Activated CD4-positive, alpha-beta T cell treated with anti-CD3 and anti-CD28 coated beads, Interleukin-2, Interleukin-4, amounts not matched to agents 100 ng/mL and 50 ng/mL, durations not matched to agents 16 hours and 8 hours (primary cell): ENCODE results near the gene ACTMAP.
"Not testable (repeated sequence)": the region's sequence is repeated elsewhere in the genome, so short reads cannot be mapped to it uniquely, and the experiment has no call there.

Experiments used
- DNase-seq: peaks from one replicate; pipeline ENCODE4 v3.0.0-alpha.2; 2020; ENCODE audit warnings: low spot score

The ACTMAP gene

GRCh38 chr19:40776364-40776763 lies 26.1 kb upstream of the ACTMAP start:
- DNase-seq = no peak

DNA sequence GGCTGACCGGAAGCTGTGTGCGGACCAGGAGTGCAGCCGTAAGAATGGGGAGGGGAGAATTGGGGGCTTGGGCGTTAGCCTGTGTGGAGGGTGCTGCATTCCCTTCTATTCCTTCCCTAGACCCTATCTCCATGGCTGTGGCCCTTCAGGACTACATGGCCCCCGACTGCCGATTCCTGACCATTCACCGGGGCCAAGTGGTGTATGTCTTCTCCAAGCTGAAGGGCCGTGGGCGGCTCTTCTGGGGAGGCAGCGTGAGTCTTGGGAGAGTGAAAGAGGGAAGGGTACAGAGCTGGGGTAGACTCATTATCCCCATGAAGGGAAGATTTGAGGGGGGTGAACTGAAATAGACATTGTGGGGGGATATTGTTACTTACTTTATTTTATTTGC lies 25.4 kb upstream of the ACTMAP start:
- no peak for DNase-seq

- DNase-seq = no peak
Observed at GRCh38 chr19:40774916-40775631, 24.8 kb upstream of the ACTMAP start, which contains the start of gene MIA. MIA (plus strand) TSS chr19:40775521; CDS start chr19:40775543, 22 bp downstream.

DNA sequence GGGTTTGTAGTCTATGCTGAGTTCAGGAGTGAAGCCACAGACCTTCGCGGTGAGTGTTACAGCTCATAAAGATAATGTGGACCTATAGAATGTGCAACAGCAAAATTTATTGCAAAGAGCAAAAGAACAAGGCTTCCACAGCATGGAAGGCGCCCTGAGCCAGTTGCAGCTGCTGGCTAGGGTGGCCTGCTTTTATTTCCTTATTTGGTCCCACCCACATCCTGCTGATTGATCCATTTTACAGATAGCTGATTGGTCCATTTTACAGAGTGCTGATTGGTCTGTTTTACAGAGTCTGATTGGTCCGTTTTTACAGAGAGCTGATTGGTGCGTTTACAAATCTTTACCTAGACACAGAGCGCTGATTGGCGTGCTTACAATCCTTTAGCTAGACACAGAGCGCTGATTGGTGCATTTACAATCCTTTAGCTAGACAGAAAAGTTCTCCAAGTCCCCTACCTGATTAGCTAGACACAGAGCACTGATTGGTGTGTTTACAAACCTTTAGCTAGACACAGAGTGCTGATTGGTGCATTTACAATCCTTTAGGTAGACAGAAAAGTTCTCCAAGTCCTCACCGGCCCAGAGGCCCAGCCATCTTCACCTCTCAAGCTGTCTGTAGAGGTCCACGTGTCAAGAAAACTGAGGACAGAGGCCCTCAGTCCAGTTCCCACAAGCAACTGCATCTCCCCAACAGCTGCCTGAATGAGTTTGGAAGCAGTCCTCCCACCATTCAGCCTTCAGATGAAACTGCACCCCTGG lies 21.0 kb upstream of the ACTMAP start:
- peak; percentile 40 for DNase-seq

DNA sequence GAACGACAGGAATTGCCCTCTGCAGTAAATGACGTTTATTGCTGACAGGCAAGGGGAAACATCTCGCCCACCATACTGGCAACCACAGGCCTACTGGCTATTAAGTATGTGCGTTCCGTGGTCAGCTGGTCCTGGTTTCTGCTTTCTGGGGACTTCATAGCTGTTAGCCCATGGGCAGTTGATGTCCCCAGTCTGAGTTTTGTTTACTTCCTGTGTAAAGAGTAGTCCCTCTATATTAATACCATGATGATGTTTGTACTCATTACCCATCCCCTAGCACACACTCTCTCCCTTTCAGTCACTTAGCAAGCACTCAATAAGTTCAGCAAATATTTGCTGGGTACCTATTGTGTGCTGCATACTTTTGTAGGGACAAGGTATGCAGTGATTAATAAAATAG lies 18.6 kb upstream of the ACTMAP start:
- DNase-seq = no peak

GRCh38 chr19:40766385-40766784 lies 16.1 kb upstream of the ACTMAP start:
- DNase-seq = not testable (repeated sequence)

GRCh38 chr19:40763963-40764362 lies 13.7 kb upstream of the ACTMAP start:
- DNase-seq = no peak

- DNase-seq = no peak
Observed at GRCh38 chr19:40763526-40763925, 13.2 kb upstream of the ACTMAP start.

GRCh38 chr19:40762754-40763470 lies 12.6 kb upstream of the ACTMAP start:
- DNase-seq = no peak

DNA sequence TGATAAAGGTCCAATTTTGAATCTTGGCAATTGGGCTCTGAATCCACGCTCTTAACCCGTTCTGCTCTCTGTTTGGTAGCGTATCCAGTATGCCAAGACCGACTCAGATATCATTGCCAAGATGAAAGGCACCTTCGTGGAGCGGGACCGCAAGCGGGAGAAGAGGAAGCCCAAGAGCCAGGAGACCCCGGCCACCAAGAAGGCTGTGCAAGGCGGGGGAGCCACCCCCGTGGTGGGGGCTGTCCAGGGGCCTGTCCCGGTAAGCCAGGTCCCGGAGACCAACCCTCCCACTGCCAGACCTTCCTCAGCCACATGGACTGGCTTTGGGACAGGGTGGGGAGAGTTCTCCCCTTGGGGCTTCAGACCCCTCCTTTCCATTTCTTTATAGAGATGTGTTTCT lies 9.1 kb upstream of the ACTMAP start:
- no peak for DNase-seq

GRCh38 chr19:40758491-40758890 lies 8.2 kb upstream of the ACTMAP start:
- no peak for DNase-seq

- no peak for DNase-seq
Observed at GRCh38 chr19:40756502-40757110, 6.3 kb upstream of the ACTMAP start.

GRCh38 chr19:40755791-40756190 lies 5.5 kb upstream of the ACTMAP start:
- no peak for DNase-seq

DNA sequence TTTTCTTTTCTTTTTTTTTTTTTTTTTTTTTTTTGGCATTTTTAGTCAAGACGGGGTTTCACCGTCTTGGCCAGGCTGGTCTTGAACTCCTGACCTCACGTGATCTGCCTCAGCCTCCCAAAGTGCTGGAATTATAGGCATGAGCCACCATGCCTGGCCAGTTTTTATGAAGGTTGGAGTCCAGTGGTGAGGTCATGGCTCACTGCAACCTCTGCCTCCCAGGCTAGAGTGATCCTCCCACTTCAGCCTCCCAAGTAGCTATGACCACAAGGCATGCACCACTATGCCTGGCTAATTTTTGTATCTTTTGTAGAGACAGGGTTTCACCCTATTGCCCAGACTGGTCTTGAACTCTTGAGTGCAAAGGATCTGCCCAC lies 5.0 kb upstream of the ACTMAP start:
- DNase-seq = no peak

- DNase-seq = peak; percentile 72
Observed at GRCh38 chr19:40754611-40755247, 4.5 kb upstream of the ACTMAP start.

DNA sequence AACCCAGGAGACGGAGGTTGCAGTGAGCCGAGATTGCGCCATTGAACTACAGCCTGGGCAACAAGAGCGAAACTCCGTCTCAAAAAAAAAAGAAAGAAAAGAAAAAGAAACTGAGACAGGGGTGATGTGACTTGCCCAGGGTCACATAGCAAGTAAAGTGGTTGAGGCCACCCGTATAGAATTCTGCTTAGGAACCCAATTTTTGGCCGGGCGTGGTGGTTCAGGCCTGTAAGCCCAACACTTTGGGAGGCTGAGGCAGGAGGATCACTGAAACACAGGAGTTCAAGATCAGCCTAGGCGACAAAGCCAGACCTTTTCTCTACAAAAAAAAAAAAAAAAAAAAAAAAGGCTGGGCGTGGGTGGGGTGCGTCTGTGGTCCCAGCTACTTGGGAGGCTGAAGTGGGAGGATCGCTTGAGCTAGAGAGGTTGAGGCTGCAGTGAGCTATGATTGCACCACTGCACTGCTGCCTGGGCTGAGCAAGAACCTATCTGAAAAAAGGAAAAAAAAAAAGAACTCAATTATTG lies 2.0 kb upstream of the ACTMAP start:
- no peak for DNase-seq

GRCh38 chr19:40750874-40751537 lies 729 bp upstream of the ACTMAP start, which contains the start of gene SNRPA:
SNRPA (plus strand) TSS chr19:40751203; CDS start chr19:40751409, 206 bp downstream.
- peak; percentile 98 for DNase-seq

GRCh38 chr19:40747536-40747935 lies 2.7 kb downstream of the ACTMAP start:
- DNase-seq = no peak

- no peak for DNase-seq
Observed at GRCh38 chr19:40745402-40745780, 4.9 kb downstream of the ACTMAP start.

DNA sequence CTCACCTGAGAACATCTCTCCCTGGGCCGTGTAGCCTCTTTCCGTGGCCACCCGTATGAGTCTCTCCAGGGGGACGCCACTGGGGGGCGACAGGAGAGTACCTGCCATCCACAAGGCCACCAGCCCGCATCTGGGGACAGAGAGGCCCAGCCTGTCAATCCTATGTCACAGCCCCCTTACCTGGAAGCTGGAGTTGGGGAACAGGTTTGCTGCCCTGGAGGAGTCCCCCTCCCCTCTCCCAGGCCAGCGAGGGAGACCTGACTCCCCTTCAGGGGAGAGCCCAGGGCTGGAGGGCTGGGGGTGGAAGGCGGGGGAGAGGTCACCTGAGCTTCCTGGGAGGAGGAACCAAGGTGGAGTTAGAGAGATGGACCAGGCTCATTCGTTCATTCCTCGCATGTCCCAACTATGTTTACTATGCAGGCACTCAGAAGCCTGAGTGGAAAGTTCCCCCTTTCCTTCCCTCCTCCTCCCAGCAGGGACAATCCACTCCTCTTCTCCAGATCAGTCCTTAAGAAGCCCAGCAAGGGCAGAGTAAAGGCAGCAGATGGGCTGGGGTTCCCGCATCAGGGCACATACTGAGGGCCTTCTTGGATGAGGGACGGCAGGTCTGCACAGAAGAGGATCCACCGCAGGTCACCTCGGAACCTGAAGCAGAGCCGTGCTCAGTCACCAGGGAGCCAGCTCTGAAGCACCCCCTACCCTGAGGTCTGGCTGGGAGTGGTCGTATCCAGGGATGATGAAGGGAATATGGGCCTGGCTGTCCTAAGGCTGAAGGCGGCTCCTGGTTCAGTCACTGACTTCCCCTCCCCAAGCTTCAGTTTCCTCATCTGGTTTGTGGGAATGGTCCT lies 5.5 kb downstream of the ACTMAP start:
- DNase-seq = no peak
